ENCODE data around the gene MAP3K7. TPM values are rescaled to one million over a fixed set of nuclear protein-coding genes. Genes with fewer than 3 reads are reported as not detected.
"Not testable (repeated sequence)": the region's sequence is repeated elsewhere in the genome, so short reads cannot be mapped to it uniquely, and the experiment has no call there.

Gene MAP3K7
- total RNA-seq, 2 experiments from 2014 or later, result 23.2 to 23.6 TPM

- H3K36me3 Mint-ChIP-seq (ENCODE audit: low read depth), result peaks cover 16% of the 10 kb centered on the region
- CTCF ChIA-PET, result no interaction called here
- no peak overlapping the region for H3K4me3 Mint-ChIP-seq
- H3K27me3 Mint-ChIP-seq (ENCODE audit: low read depth), result no peaks in the 10 kb centered on the region
- DNase-seq, result no peak
- intact Hi-C loops (cut with micrococcal nuclease), result loop anchor here (1.0 to 5.0 kb wide), 2 partner anchors 9 to 286 kb away; no protein-coding TSS in a partner anchor
- H3K9me3 Mint-ChIP-seq, result no peaks in the 10 kb centered on the region
- no peak overlapping the region for H3K27ac Mint-ChIP-seq
- peaks cover 8% of the 10 kb centered on the region for H3K4me1 Mint-ChIP-seq (ENCODE audit: low read depth)
Measured at GRCh38 chr6:90573624-90574023, 13.2 kb downstream of the MAP3K7 start.

- H3K9me3 Mint-ChIP-seq, result no peaks in the 10 kb centered on the region
- H3K4me3 Mint-ChIP-seq, result no peak overlapping the region
- DNase-seq, result no peak
- CTCF ChIA-PET, result interaction anchor here (0.7 kb wide), 2 partner anchors 16 to 1403 kb away, joined by 3 read pairs; no protein-coding TSS in a partner anchor
- H3K4me1 Mint-ChIP-seq (ENCODE audit: low read depth), result peaks cover 8% of the 10 kb centered on the region
- intact Hi-C loops (cut with micrococcal nuclease), result loop anchor here (1.0 to 5.0 kb wide), 2 partner anchors 9 to 286 kb away; no protein-coding TSS in a partner anchor
- H3K36me3 Mint-ChIP-seq (ENCODE audit: low read depth), result peaks cover 19% of the 10 kb centered on the region
- H3K27ac Mint-ChIP-seq, result no peak overlapping the region
- no peaks in the 10 kb centered on the region for H3K27me3 Mint-ChIP-seq (ENCODE audit: low read depth)
Measured at GRCh38 chr6:90572856-90573255, 14.0 kb downstream of the MAP3K7 start.

GRCh38 chr6:90569223-90569622, 17.6 kb downstream of the MAP3K7 start:
- Mint-ChIP-seq H3K4me3 (no peak overlapping the region), H3K9me3 (no peaks in the 10 kb centered on the region), H3K27ac (no peak overlapping the region), H3K36me3 (ENCODE audit: low read depth) (peaks cover 46% of the 10 kb centered on the region), H3K27me3 (ENCODE audit: low read depth) (no peaks in the 10 kb centered on the region), H3K4me1 (ENCODE audit: low read depth) (peaks cover 12% of the 10 kb centered on the region)
- intact Hi-C loops (cut with micrococcal nuclease), result no loop called here
- no peak for DNase-seq
- CTCF ChIA-PET, result no interaction called here

GRCh38 chr6:90567682-90568081, 19.2 kb downstream of the MAP3K7 start:
- CTCF ChIA-PET; DNase-seq; H3K27me3 Mint-ChIP-seq (ENCODE audit: low read depth); intact Hi-C loops (cut with micrococcal nuclease); H3K27ac Mint-ChIP-seq; H3K4me3 Mint-ChIP-seq; H3K9me3 Mint-ChIP-seq: not testable (repeated sequence)
- peaks cover 26% of the 10 kb centered on the region for H3K4me1 Mint-ChIP-seq (ENCODE audit: low read depth)
- H3K36me3 Mint-ChIP-seq (ENCODE audit: low read depth), result peaks cover 59% of the 10 kb centered on the region

- DNase-seq; CTCF ChIA-PET; H3K27ac Mint-ChIP-seq; H3K4me3 Mint-ChIP-seq; intact Hi-C loops (cut with micrococcal nuclease); H3K9me3 Mint-ChIP-seq; H3K27me3 Mint-ChIP-seq (ENCODE audit: low read depth): not testable (repeated sequence)
- peaks cover 31% of the 10 kb centered on the region for H3K4me1 Mint-ChIP-seq (ENCODE audit: low read depth)
- H3K36me3 Mint-ChIP-seq (ENCODE audit: low read depth), result peaks cover 49% of the 10 kb centered on the region
Measured at GRCh38 chr6:90562341-90562740, 24.5 kb downstream of the MAP3K7 start.

- Mint-ChIP-seq H3K36me3 (ENCODE audit: low read depth) (peaks cover 36% of the 10 kb centered on the region), H3K9me3 (no peaks in the 10 kb centered on the region), H3K27ac (no peak overlapping the region), H3K27me3 (ENCODE audit: low read depth) (no peaks in the 10 kb centered on the region), H3K4me1 (ENCODE audit: low read depth) (peaks cover 29% of the 10 kb centered on the region), H3K4me3 (no peak overlapping the region)
- DNase-seq, result no peak
- intact Hi-C loops (cut with micrococcal nuclease), result no loop called here
- CTCF ChIA-PET, result interaction anchor here (0.9 kb wide), 1 partner anchor 10 kb away, joined by 3 read pairs; no protein-coding TSS in a partner anchor
Measured at GRCh38 chr6:90559931-90560330, 26.9 kb downstream of the MAP3K7 start.

- no peak overlapping the region for H3K27ac Mint-ChIP-seq
- H3K27me3 Mint-ChIP-seq (ENCODE audit: low read depth), result no peaks in the 10 kb centered on the region
- no peaks in the 10 kb centered on the region for H3K9me3 Mint-ChIP-seq
- intact Hi-C loops (cut with micrococcal nuclease), result no loop called here
- peaks cover 19% of the 10 kb centered on the region for H3K36me3 Mint-ChIP-seq (ENCODE audit: low read depth)
- CTCF ChIA-PET, result interaction anchor here (1.1 to 1.4 kb wide), 2 partner anchors 15 to 47 kb away, joined by 3 read pairs; no protein-coding TSS in a partner anchor
- H3K4me3 Mint-ChIP-seq, result no peak overlapping the region
- DNase-seq, result no peak
- H3K4me1 Mint-ChIP-seq (ENCODE audit: low read depth), result peaks cover 3% of the 10 kb centered on the region
Measured at GRCh38 chr6:90557006-90557405, 29.9 kb downstream of the MAP3K7 start.

- no peaks in the 10 kb centered on the region for H3K27me3 Mint-ChIP-seq (ENCODE audit: low read depth)
- CTCF ChIA-PET, result no interaction called here
- H3K27ac Mint-ChIP-seq, result no peak overlapping the region
- no peak for DNase-seq
- no peaks in the 10 kb centered on the region for H3K4me1 Mint-ChIP-seq (ENCODE audit: low read depth)
- intact Hi-C loops (cut with micrococcal nuclease), result no loop called here
- no peaks in the 10 kb centered on the region for H3K9me3 Mint-ChIP-seq
- H3K36me3 Mint-ChIP-seq (ENCODE audit: low read depth), result peaks cover 36% of the 10 kb centered on the region
- no peak overlapping the region for H3K4me3 Mint-ChIP-seq
Measured at GRCh38 chr6:90547991-90548390, 38.9 kb downstream of the MAP3K7 start.

- no peaks in the 10 kb centered on the region for H3K9me3 Mint-ChIP-seq
- H3K4me1 Mint-ChIP-seq (ENCODE audit: low read depth), result no peaks in the 10 kb centered on the region
- no peaks in the 10 kb centered on the region for H3K27me3 Mint-ChIP-seq (ENCODE audit: low read depth)
- no peak overlapping the region for H3K27ac Mint-ChIP-seq
- no peak overlapping the region for H3K4me3 Mint-ChIP-seq
- H3K36me3 Mint-ChIP-seq (ENCODE audit: low read depth), result peaks cover 31% of the 10 kb centered on the region
- no peak for DNase-seq
- intact Hi-C loops (cut with micrococcal nuclease), result no loop called here
- CTCF ChIA-PET, result no interaction called here
Measured at GRCh38 chr6:90547079-90547478, 39.8 kb downstream of the MAP3K7 start.

- peaks cover 29% of the 10 kb centered on the region for H3K36me3 Mint-ChIP-seq (ENCODE audit: low read depth)
- CTCF ChIA-PET, result no interaction called here
Measured at GRCh38 chr6:90545448-90545847, 41.4 kb downstream of the MAP3K7 start.

GRCh38 chr6:90544741-90545140, 42.1 kb downstream of the MAP3K7 start:
- intact Hi-C loops (cut with micrococcal nuclease), result no loop called here
- no peak overlapping the region for H3K27ac Mint-ChIP-seq
- peaks cover 29% of the 10 kb centered on the region for H3K36me3 Mint-ChIP-seq (ENCODE audit: low read depth)
- H3K27me3 Mint-ChIP-seq (ENCODE audit: low read depth), result no peaks in the 10 kb centered on the region
- no peaks in the 10 kb centered on the region for H3K9me3 Mint-ChIP-seq
- CTCF ChIA-PET, result no interaction called here
- no peak overlapping the region for H3K4me3 Mint-ChIP-seq
- no peaks in the 10 kb centered on the region for H3K4me1 Mint-ChIP-seq (ENCODE audit: low read depth)
- no peak for DNase-seq

More at GRCh38 chr6:90545448-90545847, 41.4 kb downstream of the MAP3K7 start:
- intact Hi-C loops (cut with micrococcal nuclease), result no loop called here
- no peak overlapping the region for H3K4me3 Mint-ChIP-seq
- no peak overlapping the region for H3K27ac Mint-ChIP-seq
- H3K27me3 Mint-ChIP-seq (ENCODE audit: low read depth), result no peaks in the 10 kb centered on the region
- no peaks in the 10 kb centered on the region for H3K4me1 Mint-ChIP-seq (ENCODE audit: low read depth)
- H3K9me3 Mint-ChIP-seq, result no peaks in the 10 kb centered on the region
- no peak for DNase-seq

- Mint-ChIP-seq H3K27me3 (ENCODE audit: low read depth) (no peaks in the 10 kb centered on the region), H3K4me3 (no peak overlapping the region), H3K36me3 (ENCODE audit: low read depth) (peaks cover 28% of the 10 kb centered on the region), H3K27ac (no peak overlapping the region), H3K9me3 (no peaks in the 10 kb centered on the region), H3K4me1 (ENCODE audit: low read depth) (no peaks in the 10 kb centered on the region)
- no peak for DNase-seq
- intact Hi-C loops (cut with micrococcal nuclease), result no loop called here
- CTCF ChIA-PET, result no interaction called here
Measured at GRCh38 chr6:90544081-90544480, 42.8 kb downstream of the MAP3K7 start.

- Mint-ChIP-seq H3K27me3 (ENCODE audit: low read depth) (no peaks in the 10 kb centered on the region), H3K36me3 (ENCODE audit: low read depth) (peaks cover 22% of the 10 kb centered on the region), H3K9me3 (no peaks in the 10 kb centered on the region), H3K4me3 (no peak overlapping the region), H3K4me1 (ENCODE audit: low read depth) (no peaks in the 10 kb centered on the region), H3K27ac (no peak overlapping the region)
- CTCF ChIA-PET, result no interaction called here
- intact Hi-C loops (cut with micrococcal nuclease), result no loop called here
- no peak for DNase-seq
Measured at GRCh38 chr6:90541221-90541620, 45.7 kb downstream of the MAP3K7 start.

Data from activated naive CD4-positive, alpha-beta T cell treated with anti-CD3 and anti-CD28 coated beads for 36 hours (primary cell).